Loucy (cell line): ENCODE measurements around the gene EIF2S3.

Source experiments
- H2AFZ ChIP-seq: fragments of 200-600 bp; sonication (generic); 2 replicates; pipeline ENCODE4 v1.6.0; 2016; ENCODE audit warnings: antibody characterized with exemption, mild to moderate bottlenecking, low read length, moderate library complexity
- H3F3A ChIP-seq: fragments of 200-600 bp; 2 replicates; pipeline ENCODE4 v1.6.0; 2016; ENCODE audit warnings: antibody characterized with exemption, low read depth, mild to moderate bottlenecking
- H3K27me3 ChIP-seq: fragments of 200-600 bp; sonication (generic); 2 replicates; pipeline ENCODE4 v1.6.1; 2014; ENCODE audit warnings: low read length, mild to moderate bottlenecking; ENCODE audit not compliant: insufficient read depth, poor library complexity, severe bottlenecking
- H3K36me3 ChIP-seq: fragments of 200-600 bp; sonication (generic); 2 replicates; pipeline ENCODE4 v1.6.1; 2016; ENCODE audit warnings: low read length; ENCODE audit not compliant: insufficient read depth
- H3K4me1 ChIP-seq: fragments of 200-600 bp; sonication (generic); 2 replicates; pipeline ENCODE4 v1.5.1; 2014; ENCODE audit warnings: low read length, mild to moderate bottlenecking; ENCODE audit not compliant: insufficient read depth, poor library complexity, severe bottlenecking
- H3K4me2 ChIP-seq: fragments of 200-600 bp; sonication (generic); 2 replicates; pipeline ENCODE4 v1.6.0; 2014; ENCODE audit warnings: antibody characterized with exemption, low read length, low read depth, mild to moderate bottlenecking; ENCODE audit not compliant: poor library complexity, severe bottlenecking
- H3K4me3 ChIP-seq: fragments of 200-600 bp; sonication (generic); 2 replicates; pipeline ENCODE4 v1.5.1; 2014; ENCODE audit warnings: low read length, mild to moderate bottlenecking, mixed read lengths; ENCODE audit not compliant: poor library complexity, severe bottlenecking
- H3K79me2 ChIP-seq: fragments of 200-600 bp; sonication (generic); 2 replicates; pipeline ENCODE4 v1.6.1; 2014; ENCODE audit warnings: low read length; ENCODE audit not compliant: insufficient read depth
- H3K9ac ChIP-seq: fragments of 200-600 bp; sonication (generic); 2 replicates; pipeline ENCODE4 v1.6.0; 2014; ENCODE audit warnings: mild to moderate bottlenecking, low read depth, low read length, moderate library complexity; ENCODE audit not compliant: poor library complexity, severe bottlenecking
- H3K9me2 ChIP-seq: fragments of 200-600 bp; sonication (generic); replicated peaks from 2 replicates; pipeline ENCODE4 v1.6.1; 2016; ENCODE audit warnings: low read depth, low read length, mixed read lengths
- H3K9me3 ChIP-seq: fragments of 200-600 bp; sonication (generic); 2 replicates; pipeline ENCODE4 v1.6.1; 2014; ENCODE audit warnings: mild to moderate bottlenecking, antibody characterized with exemption, low read length, low read depth; ENCODE audit not compliant: insufficient read depth
- H4K20me1 ChIP-seq: fragments of 200-600 bp; sonication (generic); 2 replicates; pipeline ENCODE4 v1.6.0; 2014; ENCODE audit warnings: antibody characterized with exemption, low read length, mild to moderate bottlenecking; ENCODE audit not compliant: insufficient read depth, poor library complexity, severe bottlenecking
- EZH2phosphoT487 ChIP-seq: fragments of 200-600 bp; IDR thresholded peaks from 2 replicates; pipeline ENCODE4 v1.6.1; 2018; ENCODE audit warnings: antibody characterized with exemption, mild to moderate bottlenecking, moderate library complexity, borderline replicate concordance
- TF ChIP-seq, protein P1 (sequence below): fragments of 200-600 bp; sonication (generic); conservative IDR thresholded peaks from 2 replicates; pipeline ENCODE4 v1.5.1; 2014; ENCODE audit warnings: mild to moderate bottlenecking, antibody characterized with exemption, low read length

The EIF2S3 gene

GRCh38 chrX:24125028-24125612 is 70.4 kb downstream of the EIF2S3 start:
- Histone ChIP-seq H3K9me2 (no peaks in the 10 kb centered on the region), H3K36me3 (no peaks in the 10 kb centered on the region), H3F3A (no peaks in the 10 kb centered on the region), H3K27me3 (no peaks in the 10 kb centered on the region), H4K20me1 (no peaks in the 10 kb centered on the region), H3K79me2 (no peaks in the 10 kb centered on the region), H3K4me1 (no peaks in the 10 kb centered on the region), H3K4me3 (no peak overlapping the region), H3K9me3 (no peaks in the 10 kb centered on the region), H3K4me2 (no peak overlapping the region), H3K9ac (no peak overlapping the region), H2AFZ (no peak overlapping the region)
- TF ChIP-seq, protein P1, sequence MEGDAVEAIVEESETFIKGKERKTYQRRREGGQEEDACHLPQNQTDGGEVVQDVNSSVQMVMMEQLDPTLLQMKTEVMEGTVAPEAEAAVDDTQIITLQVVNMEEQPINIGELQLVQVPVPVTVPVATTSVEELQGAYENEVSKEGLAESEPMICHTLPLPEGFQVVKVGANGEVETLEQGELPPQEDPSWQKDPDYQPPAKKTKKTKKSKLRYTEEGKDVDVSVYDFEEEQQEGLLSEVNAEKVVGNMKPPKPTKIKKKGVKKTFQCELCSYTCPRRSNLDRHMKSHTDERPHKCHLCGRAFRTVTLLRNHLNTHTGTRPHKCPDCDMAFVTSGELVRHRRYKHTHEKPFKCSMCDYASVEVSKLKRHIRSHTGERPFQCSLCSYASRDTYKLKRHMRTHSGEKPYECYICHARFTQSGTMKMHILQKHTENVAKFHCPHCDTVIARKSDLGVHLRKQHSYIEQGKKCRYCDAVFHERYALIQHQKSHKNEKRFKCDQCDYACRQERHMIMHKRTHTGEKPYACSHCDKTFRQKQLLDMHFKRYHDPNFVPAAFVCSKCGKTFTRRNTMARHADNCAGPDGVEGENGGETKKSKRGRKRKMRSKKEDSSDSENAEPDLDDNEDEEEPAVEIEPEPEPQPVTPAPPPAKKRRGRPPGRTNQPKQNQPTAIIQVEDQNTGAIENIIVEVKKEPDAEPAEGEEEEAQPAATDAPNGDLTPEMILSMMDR, result no peak
- no peak for TF ChIP-seq EZH2phosphoT487
